Tibial artery (tissue), 4 donors: ENCODE measurements around the gene TOMM40L.

Source experiments
- DNase-seq, 2 donors: peaks; one replicate each; pipeline ENCODE4 v3.0.0-alpha.2; 2019
- H3K27ac ChIP-seq, 2 donors: fragments of 200-600 bp; sonication (generic) in 1 of 2; 1 replicate in 1 of 2; 2 replicates in 1 of 2; pipeline ENCODE4 v1.5.1; 2018 to 2019; ENCODE audit warnings: mild to moderate bottlenecking in 1 of 2
- H3K27me3 ChIP-seq, 2 donors: fragments of 200-600 bp; sonication (generic) in 1 of 2; one replicate each; pipeline versions ENCODE4 v1.5.1 to v1.6.0; 2016 to 2019
- H3K36me3 ChIP-seq, 3 donors: fragments of 200-600 bp; sonication (generic) in 2 of 3; one replicate each; pipeline ENCODE4 v1.5.1; 2016 to 2019; ENCODE audit warnings: mild to moderate bottlenecking in 2 of 3
- H3K4me1 ChIP-seq, 4 donors: fragments of 200-600 bp; sonication (generic) in 2 of 4; 1 replicate in 3 of 4; 2 replicates in 1 of 4; pipeline ENCODE4 v1.5.1; 2016 to 2019
- H3K4me3 ChIP-seq, 2 donors: fragments of 200-600 bp; sonication (generic) in 1 of 2; 1 replicate in 1 of 2; 2 replicates in 1 of 2; pipeline ENCODE4 v1.5.1; 2018 to 2019; ENCODE audit warnings: mild to moderate bottlenecking in 2 of 2
- H3K9me3 ChIP-seq, 3 donors: fragments of 200-600 bp; sonication (generic) in 1 of 3; one replicate each; pipeline ENCODE4 v1.5.1; 2016 to 2019
- CTCF ChIP-seq, 2 experiments: fragments of 200-600 bp in 1 of 2; fragments of 450-650 bp in 1 of 2; IDR thresholded peaks; one replicate each; pipeline ENCODE4 v1.5.1; 2017 to 2019; ENCODE audit warnings: antibody characterized with exemption in 2 of 2, mild to moderate bottlenecking in 1 of 2, moderate library complexity in 1 of 2
- intact Hi-C: fragments of 100-400 bp; cut with DNase I; formaldehyde crosslinking; loops from one replicate; pipeline ENCODE4 v1.15.0; 2023; ENCODE audit warnings: low total_unique reads

The TOMM40L gene

GRCh38 chr1:161230762-161231161 lies 4.9 kb downstream of the TOMM40L start:
- Histone ChIP-seq H3K4me1 (peaks cover 0 to 18% (median 12%) of the 10 kb centered on the region in 4 donors), H3K27ac (no peak overlapping the region), H3K36me3 (peaks cover 9 to 31% (median 22%) of the 10 kb centered on the region in 3 donors), H3K27me3 (no peaks in the 10 kb centered on the region), H3K9me3 (no peaks in the 10 kb centered on the region), H3K4me3 (no peak overlapping the region)
- DNase-seq = no peak
- intact Hi-C loops = no loop called here
- TF ChIP-seq CTCF (IDR thresholded peaks at IDR 0.05) = no peak

- H3K27ac ChIP-seq = no peak overlapping the region
- no peak for DNase-seq
- H3K36me3 ChIP-seq = peaks cover 9 to 28% (median 22%) of the 10 kb centered on the region in 3 donors
- H3K4me3 ChIP-seq = no peak overlapping the region
- intact Hi-C loops = no loop called here
- TF ChIP-seq CTCF (IDR thresholded peaks at IDR 0.05) = no peak
- H3K27me3 ChIP-seq = peaks cover 0 to 8% of the 10 kb centered on the region in 2 donors
- no peaks in the 10 kb centered on the region for H3K9me3 ChIP-seq
- H3K4me1 ChIP-seq = no peaks in the 10 kb centered on the region
Observed at GRCh38 chr1:161233102-161233501, 7.2 kb downstream of the TOMM40L start.

GRCh38 chr1:161235957-161236775 lies 10.3 kb downstream of the TOMM40L start:
- no peaks in the 10 kb centered on the region for H3K36me3 ChIP-seq
- H3K27ac ChIP-seq = no peak overlapping the region
- H3K4me3 ChIP-seq = no peak overlapping the region
- H3K27me3 ChIP-seq = peaks cover 0 to 10% of the 10 kb centered on the region in 2 donors
- DNase-seq = no peak
- TF ChIP-seq CTCF (IDR thresholded peaks at IDR 0.05) = no peak
- no peaks in the 10 kb centered on the region for H3K9me3 ChIP-seq
- intact Hi-C loops = no loop called here
- H3K4me1 ChIP-seq = no peaks in the 10 kb centered on the region

GRCh38 chr1:161238039-161238473 lies 12.2 kb downstream of the TOMM40L start, which contains the start of gene NR1I3:
TSS of gene NR1I3 (minus strand) at chr1:161238203. CDS start at chr1:161236565, 1,638 bp downstream.
- intact Hi-C loops = no loop called here
- H3K9me3 ChIP-seq = no peaks in the 10 kb centered on the region
- DNase-seq = no peak
- no peak within 1 kb of the TSS for H3K27ac ChIP-seq
- no peaks in the 10 kb centered on the region for H3K36me3 ChIP-seq
- peaks cover 0 to 10% of the 10 kb centered on the region in 2 donors for H3K27me3 ChIP-seq
- TF ChIP-seq CTCF (IDR thresholded peaks at IDR 0.05) = no peak
- H3K4me3 ChIP-seq = no peak within 1 kb of the TSS
- H3K4me1 ChIP-seq = no peaks in the 10 kb centered on the region

GRCh38 chr1:161241682-161242081 lies 15.8 kb downstream of the TOMM40L start:
- H3K9me3 ChIP-seq = no peaks in the 10 kb centered on the region
- H3K27me3 ChIP-seq = peaks cover 0 to 10% of the 10 kb centered on the region in 2 donors
- no peak overlapping the region for H3K4me3 ChIP-seq
- no peak for DNase-seq
- H3K27ac ChIP-seq = no peak overlapping the region
- H3K36me3 ChIP-seq = no peaks in the 10 kb centered on the region
- no peaks in the 10 kb centered on the region for H3K4me1 ChIP-seq
- no peak for TF ChIP-seq CTCF (IDR thresholded peaks at IDR 0.05)
- intact Hi-C loops = no loop called here
